Panc1 (cell line): ENCODE data around the gene IGIP. TPM values are rescaled to one million over a fixed set of nuclear protein-coding genes. Genes with fewer than 3 reads are reported as not detected.

Experiments used
- ATAC-seq: fragments of 200-7000 bp; cut with Tn5 transposase; 2 replicates; pipeline ENCODE4 v1.9.1; 2020; ENCODE audit warnings: mild to moderate bottlenecking, moderate library complexity
- Bru-seq: library from RNA; stranded (reverse); fragments of 400-500 nt; gene quantifications from one replicate; lab custom pipeline; 2021; lab: Mats Ljungman, UMichigan
- BruChase-seq, 2 experiments: library from RNA; stranded (reverse); fragments of 400-500 nt; gene quantifications; one replicate each; lab custom pipeline; 2021; lab: Mats Ljungman, UMichigan
- BruUV-seq: library from RNA; stranded (reverse); fragments of 400-500 nt; replicated peaks from 2 replicates; lab custom pipeline; 2021; lab: Mats Ljungman, UMichigan
- CTCF ChIA-PET: fragments of 300-600 bp; sonication (Branson Sonifier 250); formaldehyde crosslinking; loops from one replicate; lab custom pipeline; 2022; ENCODE audit warnings: antibody characterized with exemption; lab: Charles Lee
- POLR2A ChIA-PET: fragments of 300-600 bp; sonication (Branson Sonifier 250); formaldehyde crosslinking; loops from one replicate; lab custom pipeline; 2022; ENCODE audit warnings: antibody characterized with exemption; lab: Charles Lee
- DNase-seq: peaks from one replicate; pipeline ENCODE4 v3.0.0-alpha.2; 2010; ENCODE audit warnings: low read depth, low spot score
- H3K27ac ChIP-seq: 2 replicates; pipeline ENCODE4 v1.5.1; 2011; ENCODE audit warnings: mild to moderate bottlenecking, low read length, inconsistent platforms
- H3K27me3 ChIP-seq: fragments of 200-500 bp; sonication (Bioruptor generic); 2 replicates; pipeline ENCODE4 v1.6.0; 2014; ENCODE audit warnings: low read length, inconsistent platforms; ENCODE audit not compliant: control insufficient read depth, insufficient read depth
- H3K36me3 ChIP-seq: fragments of 200-500 bp; sonication (Bioruptor generic); 2 replicates; pipeline ENCODE4 v1.5.1; 2014; ENCODE audit warnings: inconsistent platforms, mild to moderate bottlenecking, low read length, moderate library complexity; ENCODE audit not compliant: control insufficient read depth, insufficient read depth
- H3K4me1 ChIP-seq: 2 replicates; pipeline ENCODE4 v1.5.1; 2011; ENCODE audit warnings: inconsistent platforms, mild to moderate bottlenecking, low read length, moderate library complexity; ENCODE audit not compliant: control insufficient read depth, insufficient read depth
- H3K4me3 ChIP-seq, 2 experiments: 2 replicates each; pipeline ENCODE4 v1.5.1; 2011 to 2012; ENCODE audit warnings: low read depth in 2 of 2, low read length in 2 of 2, mild to moderate bottlenecking in 2 of 2, inconsistent platforms in 1 of 2, moderate library complexity in 1 of 2
- H3K9me3 ChIP-seq: fragments of 200-500 bp; sonication (Bioruptor generic); 2 replicates; pipeline ENCODE4 v1.5.1; 2014; ENCODE audit warnings: low read depth, mild to moderate bottlenecking, inconsistent platforms, low read length, moderate library complexity; ENCODE audit not compliant: control insufficient read depth, insufficient read depth
- POLR2AphosphoS5 ChIP-seq: IDR thresholded peaks from 2 replicates; pipeline ENCODE4 v1.6.1; 2012; ENCODE audit warnings: mild to moderate bottlenecking, low read depth, low read length, moderate library complexity
- SIN3A ChIP-seq: IDR thresholded peaks from 2 replicates; pipeline ENCODE4 v1.6.1; 2012; ENCODE audit warnings: low read depth, mild to moderate bottlenecking, low read length, moderate library complexity, borderline replicate concordance; ENCODE audit not compliant: insufficient read depth
- TCF7L2 ChIP-seq: IDR thresholded peaks from 2 replicates; pipeline ENCODE4 v1.6.1; 2011; ENCODE audit warnings: mild to moderate bottlenecking, low read depth, low read length, inconsistent platforms
- in situ Hi-C: cut with HindIII; loops from 2 replicates; pipeline ENCODE4 v1.10.0; 2016; ENCODE audit warnings: low sequenced_read_pairs, low pct_unique_long_range_greater_than_20kb
- intact Hi-C: fragments of 100-400 bp; cut with micrococcal nuclease; formaldehyde crosslinking; loops from one replicate; pipeline ENCODE4 v1.10.0; 2022; ENCODE audit not compliant: unreplicated experiment
- long read RNA-seq: library from polyadenylated mRNA; unstranded; transcript quantifications from one replicate; pipeline ENCODE4 v2.0.0, GENCODE V29; 2021; ENCODE audit not compliant: unreplicated experiment
- polyA plus RNA-seq: library from polyadenylated mRNA; unstranded; fragments of >200 nt; gene quantifications from one replicate; pipeline ENCODE4 v1.2.1, GENCODE V29; 2012; ENCODE audit warnings: missing spikeins; ENCODE audit not compliant: insufficient read length
- total RNA-seq: library from RNA; stranded (reverse); gene quantifications from one replicate; pipeline ENCODE4 v1.2.1, GENCODE V29; 2021; ENCODE audit not compliant: unreplicated experiment
- TF ChIP-seq, protein P1 (sequence below), 2 experiments: IDR thresholded peaks; 2 replicates each; pipeline ENCODE4 v1.6.1; 2011 to 2012; ENCODE audit warnings: low read depth in 2 of 2, control low read depth in 1 of 2, low read length in 1 of 2, mild to moderate bottlenecking in 1 of 2, moderate library complexity in 1 of 2; ENCODE audit not compliant: insufficient read depth in 1 of 2
- TF ChIP-seq, protein P2 (sequence below): fragments of 450-650 bp; IDR thresholded peaks from 2 replicates; pipeline ENCODE4 v1.5.1; 2017; ENCODE audit warnings: mild to moderate bottlenecking

Gene IGIP
- total RNA-seq (7.7 TPM), Bru-seq, nascent RNA (percentile 92 among the genes with signal in this experiment), BruChase-seq, experiment 1, labeled RNA remaining after a 2-hour chase (percentile 99 among the genes with signal in this experiment), BruChase-seq, experiment 2, labeled RNA remaining after a 6-hour chase (percentile 98 among the genes with signal in this experiment)
- 3.6 TPM for polyA plus RNA-seq
- long read RNA-seq, transcript IGIP-201 (1 exons, 3,458 nt) = major isoform, 8 of 8 reads
- long read RNA-seq, partial matches to known transcripts = 0 of 8 reads
- long read RNA-seq, other reads (novel, unspliced or antisense) = 0 of 8 reads

DNA sequence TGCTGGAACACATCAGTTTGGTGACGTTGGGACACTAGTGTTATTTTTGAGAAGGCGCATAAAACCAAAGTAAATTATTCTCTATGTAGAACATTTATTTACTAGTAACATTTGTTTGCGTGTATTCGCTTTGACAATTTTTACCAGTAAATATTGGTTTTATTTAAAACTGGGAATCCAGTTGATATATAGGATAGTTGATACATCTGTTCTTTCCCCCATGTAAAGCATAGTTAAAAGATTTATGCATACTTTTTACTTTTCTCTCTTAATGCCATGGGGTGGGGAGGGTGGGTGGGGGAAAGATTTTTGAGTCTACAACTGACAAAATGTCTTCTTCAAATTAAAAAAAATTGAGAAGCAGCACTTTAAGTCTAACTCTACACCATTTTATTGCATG, at the start of gene IGIP:
Gene IGIP, plus strand, starts transcription at position 301 of the 400 bp plus-strand sequence. CDS start 2,540 bp downstream, outside the sequence.
- Histone ChIP-seq H3K27me3 (no peaks in the 10 kb centered on the region), H3K27ac (no peak within 1 kb of the TSS), H3K4me3 (no peak within 1 kb of the TSS), H3K4me1 (peaks cover 44% of the 10 kb centered on the region), H3K9me3 (no peaks in the 10 kb centered on the region), H3K36me3 (no peaks in the 10 kb centered on the region)
- ATAC-seq (no peak), DNase-seq (no peak)
- in situ Hi-C loops (no loop called here), intact Hi-C loops (no loop called here)
- CTCF ChIA-PET = no interaction called here
- POLR2A ChIA-PET = no interaction called here
- TF ChIP-seq, protein P1, sequence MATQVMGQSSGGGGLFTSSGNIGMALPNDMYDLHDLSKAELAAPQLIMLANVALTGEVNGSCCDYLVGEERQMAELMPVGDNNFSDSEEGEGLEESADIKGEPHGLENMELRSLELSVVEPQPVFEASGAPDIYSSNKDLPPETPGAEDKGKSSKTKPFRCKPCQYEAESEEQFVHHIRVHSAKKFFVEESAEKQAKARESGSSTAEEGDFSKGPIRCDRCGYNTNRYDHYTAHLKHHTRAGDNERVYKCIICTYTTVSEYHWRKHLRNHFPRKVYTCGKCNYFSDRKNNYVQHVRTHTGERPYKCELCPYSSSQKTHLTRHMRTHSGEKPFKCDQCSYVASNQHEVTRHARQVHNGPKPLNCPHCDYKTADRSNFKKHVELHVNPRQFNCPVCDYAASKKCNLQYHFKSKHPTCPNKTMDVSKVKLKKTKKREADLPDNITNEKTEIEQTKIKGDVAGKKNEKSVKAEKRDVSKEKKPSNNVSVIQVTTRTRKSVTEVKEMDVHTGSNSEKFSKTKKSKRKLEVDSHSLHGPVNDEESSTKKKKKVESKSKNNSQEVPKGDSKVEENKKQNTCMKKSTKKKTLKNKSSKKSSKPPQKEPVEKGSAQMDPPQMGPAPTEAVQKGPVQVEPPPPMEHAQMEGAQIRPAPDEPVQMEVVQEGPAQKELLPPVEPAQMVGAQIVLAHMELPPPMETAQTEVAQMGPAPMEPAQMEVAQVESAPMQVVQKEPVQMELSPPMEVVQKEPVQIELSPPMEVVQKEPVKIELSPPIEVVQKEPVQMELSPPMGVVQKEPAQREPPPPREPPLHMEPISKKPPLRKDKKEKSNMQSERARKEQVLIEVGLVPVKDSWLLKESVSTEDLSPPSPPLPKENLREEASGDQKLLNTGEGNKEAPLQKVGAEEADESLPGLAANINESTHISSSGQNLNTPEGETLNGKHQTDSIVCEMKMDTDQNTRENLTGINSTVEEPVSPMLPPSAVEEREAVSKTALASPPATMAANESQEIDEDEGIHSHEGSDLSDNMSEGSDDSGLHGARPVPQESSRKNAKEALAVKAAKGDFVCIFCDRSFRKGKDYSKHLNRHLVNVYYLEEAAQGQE (IDR thresholded peaks at IDR 0.05; ENCODE audit: insufficient read depth in 1 of 2, low read depth in 2 of 2, low read length in 1 of 2) = no peak
- BruUV-seq = no TSS peak

DNA sequence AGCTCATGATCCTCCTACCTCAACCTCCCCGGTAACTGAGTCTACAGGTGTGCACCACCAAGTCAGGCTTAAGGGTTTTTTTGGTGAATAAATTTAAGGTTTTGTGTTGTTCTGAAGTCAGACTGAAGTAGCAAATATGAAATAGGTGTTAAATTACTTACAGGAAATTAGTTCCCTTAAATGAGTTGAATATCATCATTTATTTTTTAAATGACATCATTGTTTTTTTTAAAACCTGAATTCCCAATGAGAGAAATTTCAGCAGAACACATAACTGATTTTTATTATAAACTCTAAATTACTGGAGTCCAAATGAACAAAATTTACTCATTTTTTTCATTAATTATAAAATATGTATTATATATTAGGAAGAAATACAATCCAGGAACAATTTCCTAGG, 49.6 kb upstream of the IGIP start:
- no peaks in the 10 kb centered on the region for H3K4me1 ChIP-seq
- BruUV-seq = no TSS peak
- CTCF ChIA-PET = interaction anchor here (0.6 to 1.0 kb wide), 3 partner anchors 9 to 68 kb away, joined by 3 to 5 read pairs (median 3); no protein-coding TSS in a partner anchor

DNA sequence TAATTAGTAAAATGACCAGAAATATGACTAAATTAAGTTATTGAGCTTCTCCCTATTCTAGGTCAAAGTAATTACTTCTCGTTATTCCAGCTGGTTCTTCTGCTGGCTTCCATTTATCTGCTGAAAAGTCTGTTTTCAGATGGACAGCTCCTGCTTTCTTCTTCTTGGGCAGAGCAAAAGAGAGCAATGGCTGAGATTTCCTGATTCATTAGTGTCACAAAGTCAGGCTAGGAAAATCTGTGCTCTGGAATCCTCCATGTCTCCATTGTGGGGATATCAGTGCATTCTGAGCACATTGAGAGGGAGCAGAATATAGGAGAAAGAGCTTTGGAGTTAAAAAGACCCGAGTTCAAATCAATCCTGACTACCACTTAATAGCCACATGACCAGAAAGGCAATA, 48.9 kb upstream of the IGIP start:
- ChIA-PET POLR2A (no interaction called here), CTCF (interaction anchor here (0.7 kb wide), 1 partner anchor 8 kb away, joined by 3 read pairs; no protein-coding TSS in a partner anchor)
- BruUV-seq = no TSS peak
- in situ Hi-C loops = no loop called here
- no peak for ATAC-seq
- Histone ChIP-seq H3K27ac (no peak overlapping the region), H3K36me3 (no peaks in the 10 kb centered on the region), H3K9me3 (no peaks in the 10 kb centered on the region), H3K4me1 (no peaks in the 10 kb centered on the region), H3K4me3 (no peak overlapping the region), H3K27me3 (no peaks in the 10 kb centered on the region)
- intact Hi-C loops = no loop called here
- TF ChIP-seq, protein P2, sequence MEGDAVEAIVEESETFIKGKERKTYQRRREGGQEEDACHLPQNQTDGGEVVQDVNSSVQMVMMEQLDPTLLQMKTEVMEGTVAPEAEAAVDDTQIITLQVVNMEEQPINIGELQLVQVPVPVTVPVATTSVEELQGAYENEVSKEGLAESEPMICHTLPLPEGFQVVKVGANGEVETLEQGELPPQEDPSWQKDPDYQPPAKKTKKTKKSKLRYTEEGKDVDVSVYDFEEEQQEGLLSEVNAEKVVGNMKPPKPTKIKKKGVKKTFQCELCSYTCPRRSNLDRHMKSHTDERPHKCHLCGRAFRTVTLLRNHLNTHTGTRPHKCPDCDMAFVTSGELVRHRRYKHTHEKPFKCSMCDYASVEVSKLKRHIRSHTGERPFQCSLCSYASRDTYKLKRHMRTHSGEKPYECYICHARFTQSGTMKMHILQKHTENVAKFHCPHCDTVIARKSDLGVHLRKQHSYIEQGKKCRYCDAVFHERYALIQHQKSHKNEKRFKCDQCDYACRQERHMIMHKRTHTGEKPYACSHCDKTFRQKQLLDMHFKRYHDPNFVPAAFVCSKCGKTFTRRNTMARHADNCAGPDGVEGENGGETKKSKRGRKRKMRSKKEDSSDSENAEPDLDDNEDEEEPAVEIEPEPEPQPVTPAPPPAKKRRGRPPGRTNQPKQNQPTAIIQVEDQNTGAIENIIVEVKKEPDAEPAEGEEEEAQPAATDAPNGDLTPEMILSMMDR = no peak
- TF ChIP-seq, protein P1 (IDR thresholded peaks at IDR 0.05; ENCODE audit: insufficient read depth in 1 of 2, low read depth in 2 of 2, low read length in 1 of 2) = no peak
- TF ChIP-seq TCF7L2 (no peak), SIN3A (no peak), POLR2AphosphoS5 (no peak)
- DNase-seq = no peak

More for the DNA sequence above, 49.6 kb upstream of the IGIP start:
- intact Hi-C loops = no loop called here
- Histone ChIP-seq H3K27me3 (no peaks in the 10 kb centered on the region), H3K36me3 (no peaks in the 10 kb centered on the region), H3K9me3 (no peaks in the 10 kb centered on the region), H3K4me3 (no peak overlapping the region), H3K27ac (no peak overlapping the region)
- no peak for TF ChIP-seq SIN3A
- TF ChIP-seq TCF7L2 = no peak
- TF ChIP-seq, protein P2 = no peak
- TF ChIP-seq POLR2AphosphoS5 = no peak
- no peak for ATAC-seq
- in situ Hi-C loops = no loop called here
- POLR2A ChIA-PET = no interaction called here
- DNase-seq = no peak
